ENCODE results near the gene BORCS8.

DNA sequence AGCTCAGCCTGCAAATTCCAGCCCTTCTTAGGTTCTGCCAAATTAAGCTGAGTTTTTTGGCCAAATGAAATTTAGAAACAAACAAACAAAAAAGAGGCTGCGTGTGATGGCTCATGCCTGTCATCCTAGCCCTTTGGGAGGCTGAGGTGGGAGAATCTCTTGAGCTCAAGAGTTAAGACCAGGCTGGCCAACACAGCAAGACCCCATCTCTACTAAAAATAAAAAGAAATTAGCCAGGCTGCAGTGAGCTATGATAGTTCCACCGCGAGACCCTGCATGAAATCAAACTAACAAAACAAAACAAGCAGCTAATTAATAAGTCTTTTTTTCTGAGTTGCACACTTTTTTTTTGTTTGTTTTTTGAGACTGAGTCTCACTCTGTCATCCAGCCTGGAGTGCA lies 37.7 kb upstream of the BORCS8 start:
- TF ChIP-seq CTCF (IDR thresholded peaks at IDR 0.05) (no peak), POLR2A (IDR thresholded peaks at IDR 0.05) (no peak)
